ENCODE measurements around the gene AMMECR1L.
"Not testable (repeated sequence)": the region's sequence is repeated elsewhere in the genome, so short reads cannot be mapped to it uniquely, and the experiment has no call there.

Gene AMMECR1L

DNA sequence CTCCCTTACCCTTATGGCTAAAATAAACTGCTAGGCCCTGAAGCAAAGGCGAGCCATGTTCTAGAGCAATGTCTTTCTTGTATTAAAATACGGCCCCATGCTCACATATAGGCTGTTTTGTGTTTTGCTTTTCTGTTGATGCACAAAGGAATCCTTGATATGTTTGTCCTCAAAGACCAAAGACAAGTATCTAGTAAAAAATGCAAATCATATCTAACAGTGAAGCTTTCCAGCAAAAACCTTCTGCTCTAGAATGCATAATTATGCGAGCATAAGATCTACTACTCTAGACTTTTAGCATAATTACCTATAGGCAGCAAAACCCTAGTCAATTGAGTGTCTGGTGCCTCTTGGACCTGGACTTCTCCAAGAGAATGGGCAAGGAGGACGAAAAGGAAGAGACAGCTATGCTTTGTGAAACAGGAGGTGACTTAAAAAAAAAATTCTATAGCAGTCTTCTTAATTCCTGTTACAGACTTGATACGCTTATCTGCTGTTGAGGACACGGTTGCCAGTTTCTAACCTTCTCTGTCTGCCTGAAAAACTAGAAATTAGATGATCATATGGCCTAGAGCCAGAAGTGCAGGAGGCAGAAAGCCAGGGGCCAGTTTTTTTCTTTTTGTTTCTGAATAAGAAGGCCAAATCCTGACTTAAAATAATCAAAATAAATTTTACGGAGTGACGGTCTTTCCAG, 1.5 kb upstream of the AMMECR1L start:
- no peak for DNase-seq (ENCODE audit: low read depth in 4 of 4, low spot score in 1 of 4)

DNA sequence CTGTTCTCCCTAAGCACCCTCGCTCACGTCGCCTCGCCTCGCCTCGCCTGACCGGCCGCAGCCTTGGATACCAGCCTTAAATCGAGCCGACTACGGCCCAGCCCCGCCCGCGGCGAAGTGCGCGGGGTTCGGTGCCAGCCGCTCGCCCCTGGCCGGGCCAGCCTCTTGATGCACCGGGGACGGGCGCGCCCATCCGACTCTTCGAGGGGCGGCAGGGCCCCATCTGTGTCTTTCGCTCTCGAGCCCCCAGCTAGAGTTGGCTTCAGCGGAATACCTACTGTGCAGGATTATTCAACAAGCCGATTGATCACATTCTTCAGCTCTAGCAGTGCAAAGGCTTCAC, 808 bp upstream of the AMMECR1L start:
- DNase-seq (ENCODE audit: low read depth in 4 of 4, low spot score in 1 of 4): not testable (repeated sequence)

DNA sequence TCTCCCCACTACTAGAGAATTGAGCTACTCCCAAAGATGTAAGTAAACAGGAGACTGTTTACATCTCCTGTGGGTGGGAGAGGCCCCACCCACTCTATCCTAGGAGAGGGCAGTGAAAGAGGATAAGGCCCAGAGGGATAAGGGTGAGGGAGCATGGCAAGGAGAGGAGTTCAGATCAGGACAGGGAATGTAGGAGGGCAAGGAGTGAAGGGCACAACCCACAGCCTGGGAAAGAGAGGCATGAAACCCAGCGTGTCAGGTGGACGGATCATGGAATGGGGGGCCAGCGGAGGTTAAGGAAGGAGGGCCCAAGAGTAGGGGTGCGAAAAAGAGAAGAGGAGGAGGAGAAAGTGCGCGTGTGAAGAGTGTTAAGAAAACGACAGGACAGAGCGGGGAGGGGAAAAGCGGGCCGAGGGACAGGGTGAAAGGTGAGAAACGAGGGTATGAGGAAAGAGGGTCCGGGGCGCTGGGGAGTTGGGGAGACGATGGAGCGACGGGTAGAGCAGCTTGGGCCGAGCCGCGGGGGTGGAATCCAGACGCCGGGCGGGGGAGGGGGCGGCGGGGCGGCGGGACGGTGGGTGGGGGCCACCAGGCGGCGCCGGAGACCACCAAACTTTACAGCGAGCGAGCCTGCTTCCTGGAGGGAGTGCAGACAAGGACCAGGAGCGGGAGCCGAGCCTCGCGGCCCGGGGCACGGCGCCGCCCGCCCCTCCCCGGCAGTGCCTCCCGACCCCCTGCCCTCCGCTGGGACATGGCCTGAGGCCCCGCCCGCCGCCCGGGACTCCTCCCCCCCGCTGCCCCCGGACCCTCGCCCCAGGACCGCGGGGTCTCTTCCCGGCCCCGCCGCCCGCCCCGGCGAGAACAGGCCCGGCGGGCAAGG, 655 bp downstream of the AMMECR1L start:
- peak in 2 of 4 experiments; percentile 2 to 16 for DNase-seq (ENCODE audit: low read depth in 4 of 4, low spot score in 1 of 4)

DNA sequence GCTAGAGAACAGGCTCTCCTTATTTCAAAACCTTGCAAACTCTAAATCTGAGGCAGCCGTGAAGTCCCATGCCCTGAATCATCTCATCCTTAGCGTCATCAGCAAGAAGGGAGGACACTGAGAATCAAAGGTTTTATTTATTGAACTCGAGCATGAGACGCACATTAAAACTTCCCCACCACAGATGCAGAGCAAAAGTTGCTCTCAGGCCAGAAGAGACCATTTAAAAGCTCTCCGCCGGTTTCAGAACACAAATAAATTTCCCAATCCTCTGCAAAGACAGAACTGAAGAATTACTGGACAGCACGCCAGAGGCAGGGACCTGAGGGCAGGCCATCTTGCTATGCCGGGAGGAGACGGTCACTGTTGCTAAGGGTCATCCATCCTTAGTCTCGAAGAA, 1.3 kb downstream of the AMMECR1L start:
- no peak for DNase-seq (ENCODE audit: low read depth in 4 of 4, low spot score in 1 of 4)

DNA sequence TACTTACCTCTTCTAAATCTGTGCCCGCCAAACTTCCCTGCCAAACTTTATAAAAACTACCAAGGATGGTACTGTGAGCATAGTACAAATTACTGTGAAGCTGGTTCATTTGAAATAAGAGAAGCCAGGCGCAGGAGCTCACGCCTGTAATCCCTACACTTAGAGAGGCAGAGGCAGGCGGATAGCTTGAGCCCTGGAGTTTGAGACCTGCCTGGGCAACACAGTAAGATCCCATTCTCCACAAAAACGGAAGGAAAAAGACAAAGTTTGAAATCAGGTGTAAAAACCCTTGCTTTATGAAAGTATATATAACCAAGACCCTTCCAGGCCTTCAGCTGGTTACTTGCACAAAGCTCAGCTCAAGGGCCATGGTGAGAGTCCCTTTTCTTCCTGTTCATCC, 5.9 kb downstream of the AMMECR1L start:
- DNase-seq (ENCODE audit: low read depth in 4 of 4, low spot score in 1 of 4): no peak

DNA sequence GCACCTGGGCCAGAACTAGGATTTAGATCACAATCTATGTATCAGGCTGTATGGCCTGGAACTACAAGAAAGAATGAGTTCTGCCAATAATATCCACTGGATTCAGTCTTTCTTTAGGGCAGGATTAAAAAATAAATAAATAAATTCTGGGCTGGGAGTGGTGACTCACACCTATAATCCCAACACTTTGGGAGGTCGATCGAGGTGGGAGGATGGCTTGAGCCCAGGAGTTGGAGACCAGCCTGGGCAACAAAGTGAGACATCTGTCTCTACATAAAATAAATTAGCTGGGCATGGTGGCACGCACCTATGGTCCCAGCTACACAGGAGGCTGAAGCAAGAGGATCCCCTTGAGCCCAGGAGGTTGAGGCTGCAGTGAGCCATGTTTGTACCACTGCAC, 8.1 kb downstream of the AMMECR1L start:
- no peak for DNase-seq (ENCODE audit: low read depth in 4 of 4, low spot score in 1 of 4)

DNA sequence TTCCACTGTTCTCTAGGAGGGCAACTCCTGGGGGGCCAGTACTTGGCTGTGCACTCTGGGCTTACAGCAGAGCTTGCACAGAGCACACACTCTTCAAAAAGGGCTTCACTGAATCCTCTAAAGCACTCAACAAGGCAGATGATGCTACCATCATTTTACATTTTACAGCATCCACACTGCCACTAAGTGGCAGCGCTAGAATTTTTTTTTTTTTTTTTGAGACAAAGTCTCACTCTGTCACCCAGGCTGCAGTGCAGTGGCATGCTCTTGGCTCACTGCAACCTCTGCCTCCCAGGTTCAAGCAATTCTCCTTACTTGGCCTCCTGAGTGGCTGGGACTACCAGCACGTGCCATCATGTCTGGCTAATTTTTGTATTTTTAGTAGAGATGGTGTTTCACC, 8.6 kb downstream of the AMMECR1L start:
- DNase-seq (ENCODE audit: low read depth in 4 of 4, low spot score in 1 of 4): no peak

DNA sequence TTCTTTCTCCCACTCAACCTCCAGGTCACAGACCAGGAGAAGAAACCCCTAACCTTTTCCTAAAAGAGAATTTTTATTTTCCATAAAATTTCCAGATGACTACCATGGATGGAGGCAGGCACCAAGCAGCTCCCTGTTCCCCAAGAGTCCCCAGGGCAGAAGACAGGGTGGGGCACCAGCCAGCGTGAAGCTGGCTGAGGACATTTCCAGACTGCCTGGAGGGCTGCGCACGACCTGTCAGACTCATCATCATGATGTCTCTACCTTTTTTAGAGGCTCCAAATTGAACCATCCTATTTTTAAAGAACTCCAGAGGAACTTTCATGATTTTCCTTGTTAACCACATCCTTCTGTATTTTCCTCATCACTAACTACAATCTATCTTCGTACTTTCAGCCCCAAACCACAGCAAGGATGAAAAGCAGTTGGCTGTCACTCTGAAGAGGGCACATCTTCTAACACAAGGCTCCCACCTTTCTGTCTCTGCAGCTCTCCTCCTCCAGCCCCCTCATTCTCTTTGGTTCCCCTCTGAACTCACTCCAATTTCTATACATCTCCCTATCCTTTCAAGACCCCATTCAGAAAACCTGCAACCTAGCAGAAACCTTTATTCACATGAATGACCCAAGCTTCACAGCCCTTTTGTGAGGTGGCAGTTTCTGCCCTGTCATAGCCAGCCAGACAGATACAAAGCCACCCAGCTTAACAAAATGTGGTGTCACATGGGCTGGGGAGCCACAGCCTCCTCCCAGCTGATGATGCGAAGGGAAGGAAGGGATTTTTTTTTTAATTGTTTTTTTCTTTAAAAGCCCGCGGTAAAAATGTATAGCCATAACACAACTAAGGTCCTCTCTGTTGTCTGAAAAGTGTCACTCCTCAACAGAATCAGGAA, 11.1 kb downstream of the AMMECR1L start:
- DNase-seq (ENCODE audit: low read depth in 4 of 4, low spot score in 1 of 4): no peak

DNA sequence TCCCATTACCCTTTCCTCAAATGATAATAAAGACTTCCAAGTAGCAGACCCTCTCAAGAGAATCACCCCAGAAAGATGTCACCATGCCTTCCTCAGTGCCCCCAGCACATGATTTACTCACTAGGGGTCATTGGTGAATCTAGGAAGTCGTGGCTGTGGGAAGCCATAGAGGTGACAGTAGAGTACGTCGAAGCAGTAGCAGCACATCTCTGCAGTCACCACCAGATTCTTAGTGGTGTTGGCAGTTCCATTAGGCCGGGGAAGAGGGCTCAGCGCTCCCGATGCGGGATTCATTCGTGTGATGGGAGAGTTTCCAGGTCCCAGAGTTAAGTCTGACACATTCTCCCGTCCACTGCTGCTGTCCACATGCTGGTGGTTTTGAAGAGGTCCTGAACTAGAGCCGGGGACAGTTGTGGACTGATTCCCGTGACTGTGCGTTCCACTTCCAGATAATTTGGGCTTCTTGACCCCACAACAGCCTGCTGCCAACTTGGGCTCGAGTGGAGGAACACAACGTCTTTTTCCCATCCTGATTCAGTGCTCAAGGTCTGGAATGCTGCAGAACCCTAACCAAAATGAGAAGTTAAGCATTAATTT, 12.0 kb downstream of the AMMECR1L start:
- DNase-seq (ENCODE audit: low read depth in 4 of 4, low spot score in 1 of 4): no peak

DNA sequence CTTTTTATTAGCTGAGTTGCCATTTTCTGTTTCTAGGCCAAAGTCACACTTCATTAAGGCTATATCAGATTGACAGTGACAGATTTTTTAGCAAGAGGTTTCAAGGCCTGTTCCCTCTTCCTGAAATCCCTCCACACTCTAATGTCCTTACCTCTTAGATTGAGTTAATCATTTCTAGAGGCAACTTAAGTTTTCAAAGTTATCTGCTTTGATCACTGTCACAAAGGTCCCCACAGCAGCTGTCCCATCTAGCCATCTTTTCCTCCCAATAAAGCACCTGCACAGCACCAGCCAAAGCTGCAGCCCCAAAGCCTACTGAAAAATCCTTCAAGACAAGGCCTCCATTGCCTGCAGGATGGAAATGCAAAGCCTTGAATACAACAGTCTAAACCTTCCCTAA, 13.4 kb downstream of the AMMECR1L start:
- no peak for DNase-seq (ENCODE audit: low read depth in 4 of 4, low spot score in 1 of 4)

DNA sequence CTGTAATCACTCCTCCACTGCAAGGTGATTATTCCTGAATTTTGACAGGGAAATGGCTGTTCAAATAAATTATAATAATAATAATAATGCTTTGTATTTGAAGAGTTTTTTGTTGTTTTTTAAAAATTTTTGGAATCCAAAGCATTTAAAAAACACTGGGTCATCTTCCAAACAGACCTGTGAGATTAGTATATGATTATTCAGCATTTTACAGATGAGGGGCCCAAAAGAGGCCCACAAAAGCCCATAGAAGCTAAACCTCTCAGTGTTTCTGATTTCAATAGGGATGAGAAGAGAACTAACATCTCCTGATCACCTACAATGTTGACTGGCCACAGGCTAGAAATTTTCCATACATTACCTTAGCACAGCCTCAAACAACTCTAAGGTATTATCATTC, 19.8 kb downstream of the AMMECR1L start:
- DNase-seq (ENCODE audit: low read depth in 4 of 4, low spot score in 1 of 4): no peak

DNA sequence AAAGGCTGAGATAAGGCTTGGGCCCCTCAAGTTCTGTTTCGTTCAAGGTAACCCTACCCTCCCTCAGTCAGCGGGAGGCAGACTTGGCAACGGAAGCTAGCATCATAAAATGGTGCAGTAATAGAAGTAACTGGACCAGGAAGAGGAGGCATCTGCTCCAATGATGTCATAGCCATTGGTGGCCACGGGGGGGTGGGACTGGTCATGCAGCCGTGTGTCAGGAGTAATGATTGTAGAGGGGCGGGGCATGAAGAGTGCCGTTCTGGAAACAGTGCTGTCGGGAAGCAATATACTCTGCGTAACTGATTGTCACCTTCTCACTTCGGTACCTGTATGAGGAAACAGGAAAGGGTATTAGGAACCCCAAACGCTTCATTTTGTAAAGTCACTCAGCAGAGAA, 20.9 kb downstream of the AMMECR1L start:
- no peak for DNase-seq (ENCODE audit: low read depth in 4 of 4, low spot score in 1 of 4)

DNA sequence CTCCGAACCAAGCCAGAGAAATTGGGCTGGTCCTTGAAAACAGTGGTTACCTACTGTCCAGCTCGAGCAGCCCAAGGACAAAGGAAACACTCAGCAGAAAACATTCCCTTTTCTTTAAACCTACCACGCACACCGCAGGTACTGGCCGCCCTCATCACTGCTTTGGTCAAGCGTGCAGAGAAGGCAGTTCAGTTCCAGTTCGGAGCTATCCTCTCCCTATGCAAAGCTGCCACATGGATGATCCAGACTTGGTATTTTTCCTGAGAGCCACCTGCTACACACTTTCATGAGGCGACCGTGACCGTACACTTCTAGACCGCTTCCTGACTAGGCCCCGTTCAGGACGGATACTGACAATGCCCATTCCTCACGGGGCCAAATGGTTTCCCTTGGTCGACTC, 23.5 kb downstream of the AMMECR1L start:
- no peak for DNase-seq (ENCODE audit: low read depth in 4 of 4, low spot score in 1 of 4)

DNA sequence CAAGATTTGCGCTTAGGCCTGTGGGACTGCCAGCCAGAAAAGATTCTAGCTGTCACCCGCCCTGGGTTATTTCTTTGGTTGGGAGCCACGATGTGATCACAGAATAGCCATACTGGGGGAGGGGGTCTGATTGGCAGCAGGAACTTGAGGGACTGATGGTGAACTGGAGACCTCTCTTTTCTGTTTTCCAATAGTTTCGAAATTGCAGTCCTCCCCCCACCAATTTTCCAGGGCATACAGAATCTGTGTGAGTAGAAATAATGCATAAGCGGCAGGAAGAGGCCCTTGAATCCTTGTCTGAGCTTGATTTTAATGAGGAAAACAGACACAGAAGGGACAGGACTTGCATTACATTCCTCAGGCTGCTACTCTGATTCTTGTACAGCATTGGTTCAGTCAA, 25.6 kb downstream of the AMMECR1L start:
- DNase-seq (ENCODE audit: low read depth in 4 of 4, low spot score in 1 of 4): no peak

DNA sequence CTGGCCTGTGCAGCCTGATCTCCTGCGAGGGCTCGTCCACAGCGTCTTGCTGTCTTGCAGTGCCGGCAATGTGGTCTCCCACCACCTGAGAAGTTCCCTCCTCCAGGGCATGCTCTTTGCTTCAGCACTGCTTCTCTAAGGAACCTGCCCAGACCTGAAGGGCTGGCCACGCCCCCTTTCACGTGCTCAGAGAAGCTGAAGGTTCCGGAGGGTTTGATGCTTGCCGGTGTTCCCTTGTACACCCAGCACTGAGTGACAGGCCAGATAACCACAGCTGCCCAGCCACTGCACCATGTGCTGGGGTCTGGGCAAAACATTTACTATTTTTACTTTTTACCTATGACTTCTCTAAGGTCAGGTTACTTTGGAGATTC, 26.1 kb downstream of the AMMECR1L start:
- DNase-seq (ENCODE audit: low read depth in 4 of 4, low spot score in 1 of 4): peak; percentile 18 to 31 (median 23)

DNA sequence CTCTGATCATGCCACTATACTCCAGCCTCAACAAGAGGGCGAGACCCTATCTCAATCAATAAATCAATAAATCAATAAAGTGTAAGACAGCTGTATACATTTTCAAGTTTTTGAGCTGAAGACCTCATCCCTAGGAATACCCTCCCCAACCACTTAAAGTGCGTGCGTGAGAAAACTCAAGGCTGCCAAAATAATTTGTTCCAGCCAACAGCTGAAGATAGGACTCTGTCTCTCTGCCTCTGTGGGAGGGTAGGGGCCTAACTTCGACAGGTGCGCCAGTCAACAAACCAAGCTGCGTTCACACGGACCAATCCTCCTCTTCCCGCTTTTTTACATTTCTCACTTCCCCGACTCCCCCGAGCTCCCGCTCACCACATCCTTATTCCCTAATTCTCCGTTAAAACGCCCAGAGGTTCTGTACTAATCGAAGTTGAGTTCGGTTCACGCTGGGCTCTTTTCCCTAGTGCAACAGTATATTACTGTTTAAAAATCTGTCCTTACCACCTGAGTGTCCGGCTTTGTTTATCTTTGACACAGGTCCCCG, 28.4 kb downstream of the AMMECR1L start:
- DNase-seq (ENCODE audit: low read depth in 4 of 4, low spot score in 1 of 4): no peak

DNA sequence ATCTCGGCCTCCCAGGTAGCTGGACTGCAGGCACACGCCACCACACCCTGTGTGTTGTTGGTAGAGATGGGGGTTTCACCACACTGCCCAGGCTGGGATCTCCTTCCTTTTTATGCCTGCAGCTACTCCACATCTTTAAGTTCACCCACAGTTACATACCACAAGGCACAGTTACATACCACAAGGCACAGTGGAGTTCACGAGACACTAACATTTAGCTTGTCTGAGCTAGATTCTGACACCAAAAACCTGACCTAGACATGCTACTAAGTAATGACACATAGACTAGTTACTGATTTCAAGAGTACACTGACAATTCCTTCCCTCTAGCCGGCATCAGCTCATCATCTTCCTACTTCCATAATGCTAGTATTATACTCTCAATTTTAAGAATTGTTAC, 32.1 kb downstream of the AMMECR1L start:
- no peak for DNase-seq (ENCODE audit: low read depth in 4 of 4, low spot score in 1 of 4)

DNA sequence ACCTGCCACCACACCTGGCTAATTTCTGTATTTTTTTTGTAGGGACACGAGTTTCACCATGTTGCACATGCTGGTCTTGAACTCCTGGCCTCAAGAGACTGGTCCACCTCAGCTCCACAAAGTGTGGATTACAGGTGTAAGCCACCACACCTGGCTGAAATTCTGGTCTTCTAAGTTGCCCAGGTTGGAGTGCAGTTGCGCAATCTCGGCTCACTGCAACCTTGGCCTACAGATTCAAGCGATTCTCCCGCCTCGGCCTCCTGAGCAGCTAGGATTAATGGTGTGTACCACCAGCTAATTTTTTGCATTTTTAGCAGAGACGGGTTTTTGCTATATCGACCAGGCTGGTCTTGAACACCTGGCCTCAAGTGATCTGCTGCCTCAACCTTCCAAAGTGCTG, 33.4 kb downstream of the AMMECR1L start:
- no peak for DNase-seq (ENCODE audit: low read depth in 4 of 4, low spot score in 1 of 4)

DNA sequence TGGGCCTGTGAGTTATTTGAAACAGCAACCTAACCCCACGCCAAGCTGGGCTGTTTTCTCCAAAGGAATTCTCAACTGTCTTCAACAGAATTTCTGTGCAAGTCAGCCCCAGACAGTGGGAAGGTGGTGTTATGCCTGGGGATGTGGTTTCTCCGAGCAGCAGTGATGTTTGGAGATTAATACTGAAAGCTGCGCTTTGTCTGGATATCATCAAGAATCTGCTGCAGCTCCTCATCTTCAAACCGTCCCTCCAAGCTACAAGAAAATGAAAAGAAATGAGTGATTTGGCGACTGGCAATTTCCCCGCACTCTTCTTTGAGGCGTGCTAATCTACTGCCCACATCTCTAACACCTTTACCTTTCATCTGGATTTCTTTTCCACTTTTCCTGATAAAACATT, 37.8 kb downstream of the AMMECR1L start:
- DNase-seq (ENCODE audit: low read depth in 4 of 4, low spot score in 1 of 4): no peak

DNA sequence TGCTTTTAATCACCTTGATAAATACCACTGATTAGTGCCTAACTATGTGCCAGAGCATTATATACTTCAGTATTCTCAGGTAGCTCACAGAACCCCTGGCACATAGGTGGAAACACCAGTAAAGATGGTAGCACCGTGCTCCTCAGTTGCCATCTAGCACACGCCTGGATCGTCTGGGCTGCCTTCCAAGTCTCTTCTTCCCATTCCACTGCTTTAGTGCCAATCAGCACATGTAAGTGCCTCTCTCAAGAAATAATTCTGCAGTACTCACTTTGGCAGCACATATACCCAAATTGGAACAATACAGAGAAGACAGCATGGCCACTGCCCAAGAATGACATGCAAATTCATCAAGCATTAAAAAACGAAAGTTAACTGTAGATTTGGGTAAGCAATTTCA, 40.8 kb downstream of the AMMECR1L start:
- no peak for DNase-seq (ENCODE audit: low read depth in 4 of 4, low spot score in 1 of 4)

DNA sequence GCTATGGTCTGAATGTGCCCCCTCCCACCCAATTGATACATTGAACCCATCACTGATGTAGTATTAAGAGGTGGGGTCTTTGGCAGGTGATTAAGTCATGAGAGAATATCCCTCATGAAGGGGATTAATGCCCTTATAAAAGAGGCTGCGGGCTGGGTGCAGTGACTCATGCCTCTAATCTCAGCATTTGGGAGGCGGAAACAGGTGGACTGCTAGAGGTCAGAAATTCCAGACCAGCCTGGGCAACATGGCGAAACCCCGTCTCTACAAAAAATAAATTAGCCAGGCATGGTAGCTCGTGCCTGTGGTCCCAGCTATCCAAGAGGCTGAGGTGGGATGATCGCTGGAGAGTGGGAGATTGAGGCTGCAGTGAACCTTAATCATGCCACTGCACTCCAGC, 42.1 kb downstream of the AMMECR1L start:
- DNase-seq (ENCODE audit: low read depth in 4 of 4, low spot score in 1 of 4): no peak
